Kidney epithelial cell (primary cell): ENCODE measurements around the gene BHLHE41. TPM values are rescaled to one million over a fixed set of nuclear protein-coding genes. Genes with fewer than 3 reads are reported as not detected.
A peak's percentile ranks its signal among the peaks of the same experiment; 100 is the strongest.

Experiments used
- DNase-seq: peaks from one replicate; pipeline ENCODE4 v3.0.0-alpha.2; 2010; ENCODE audit warnings: low read depth
- H3K27me3 ChIP-seq: 2 replicates; pipeline ENCODE4 v1.6.0; 2011; ENCODE audit warnings: low read length; ENCODE audit not compliant: control insufficient read depth, insufficient read depth
- H3K36me3 ChIP-seq: 2 replicates; pipeline ENCODE4 v1.5.1; 2011; ENCODE audit warnings: low read length; ENCODE audit not compliant: control insufficient read depth, insufficient read depth
- H3K4me3 ChIP-seq: 2 replicates; pipeline ENCODE4 v1.5.1; 2011; ENCODE audit warnings: low read depth, mild to moderate bottlenecking, control low read depth, low read length
- CTCF ChIP-seq: IDR thresholded peaks from 2 replicates; pipeline ENCODE4 v1.5.1; 2011; ENCODE audit warnings: mild to moderate bottlenecking, moderate library complexity, low read length, control low read depth, inconsistent platforms; ENCODE audit not compliant: insufficient read depth, poor library complexity, severe bottlenecking
- total RNA-seq: library from RNA; depleted of rRNA; stranded (reverse); fragments of >200 nt; gene quantifications from 2 replicates; pipeline ENCODE4 v1.2.3, GENCODE V29; 2015

Gene BHLHE41
- total RNA-seq, 1 donor from 2014 or later, result 1.6 TPM

GRCh38 chr12:26120561-26121274 lies 4.1 kb downstream of the BHLHE41 start:
- no peaks in the 10 kb centered on the region for H3K36me3 ChIP-seq
- no peak for TF ChIP-seq CTCF
- H3K27me3 ChIP-seq, result no peaks in the 10 kb centered on the region
- H3K4me3 ChIP-seq, result no peak overlapping the region
- DNase-seq, result no peak

GRCh38 chr12:26119391-26119989 lies 5.3 kb downstream of the BHLHE41 start:
- TF ChIP-seq CTCF, result peak; percentile 60
- Histone ChIP-seq H3K4me3 (no peak overlapping the region), H3K36me3 (no peaks in the 10 kb centered on the region), H3K27me3 (no peaks in the 10 kb centered on the region)
- DNase-seq, result no peak

DNA sequence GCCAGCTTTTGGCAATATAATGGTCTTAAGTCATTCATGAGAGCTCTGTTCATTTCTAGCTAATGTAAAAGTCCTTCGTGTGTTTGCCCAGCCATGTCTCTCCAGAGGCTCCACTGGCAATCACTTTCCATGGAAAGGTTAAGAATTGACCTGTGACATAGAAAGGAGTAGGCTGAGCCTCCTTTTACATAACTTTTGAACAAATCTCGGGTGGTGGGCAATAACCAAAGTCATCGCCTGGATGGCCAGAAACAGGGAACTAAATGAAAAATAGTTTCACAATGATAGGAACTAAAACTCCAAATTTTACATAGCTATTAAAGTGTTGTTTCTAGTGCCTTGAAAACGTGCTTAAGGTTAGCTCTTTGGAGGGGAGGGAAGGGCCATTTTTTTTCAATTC lies 6.5 kb downstream of the BHLHE41 start:
- no peak overlapping the region for H3K4me3 ChIP-seq
- DNase-seq, result no peak
- TF ChIP-seq CTCF, result no peak

GRCh38 chr12:26116829-26117715 lies 7.8 kb downstream of the BHLHE41 start:
- Histone ChIP-seq H3K27me3 (no peaks in the 10 kb centered on the region), H3K36me3 (no peaks in the 10 kb centered on the region), H3K4me3 (no peak overlapping the region)
- DNase-seq, result no peak
- TF ChIP-seq CTCF, result no peak

More for the DNA sequence above, 6.5 kb downstream of the BHLHE41 start:
- Histone ChIP-seq H3K36me3 (no peaks in the 10 kb centered on the region), H3K27me3 (no peaks in the 10 kb centered on the region)

DNA sequence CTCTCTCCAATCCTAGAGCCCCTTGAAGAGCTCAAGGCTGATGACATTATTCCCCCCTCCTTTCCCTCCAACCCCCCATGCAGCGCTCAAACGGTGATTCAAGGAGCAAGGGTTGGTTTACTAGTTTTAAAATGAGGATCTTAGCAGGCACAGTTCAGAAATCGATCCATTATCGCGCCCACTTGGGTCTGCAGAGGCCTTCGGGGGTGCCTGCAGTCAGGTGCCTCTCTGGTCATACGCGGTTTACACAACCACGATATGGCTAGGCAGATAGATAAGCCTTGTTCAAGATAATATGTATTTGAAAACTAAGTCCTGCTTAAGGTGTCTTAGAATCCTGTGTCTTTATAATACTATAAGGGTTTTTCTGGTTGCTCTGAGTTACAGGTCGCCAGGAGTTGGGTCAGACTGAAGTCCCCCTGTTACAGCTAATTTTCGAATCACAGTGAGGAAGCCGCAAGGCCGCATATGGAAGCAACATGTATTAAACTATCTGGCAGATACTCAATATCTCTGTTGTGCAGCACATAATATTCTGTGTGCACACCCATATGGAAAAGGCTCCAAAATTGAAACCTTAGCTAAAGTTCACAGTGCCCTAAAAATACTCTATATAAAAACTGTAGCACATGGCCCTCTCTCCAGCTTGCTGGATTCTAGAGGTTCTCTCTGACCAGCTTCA lies 10.0 kb downstream of the BHLHE41 start:
- H3K36me3 ChIP-seq, result no peaks in the 10 kb centered on the region
- H3K27me3 ChIP-seq, result no peaks in the 10 kb centered on the region
- no peak for TF ChIP-seq CTCF
- no peak for DNase-seq
- peak overlapping the region; percentile 55 for H3K4me3 ChIP-seq
